HG03095 (cell line): Measurements from ENCODE around the gene SLC7A7.
"Not testable (repeated sequence)": the region's sequence is repeated elsewhere in the genome, so short reads cannot be mapped to it uniquely, and the experiment has no call there.

Experiments
- ATAC-seq: cut with Tn5 transposase; IDR thresholded peaks from one replicate; pipeline ENCODE4 v1.9.1; 2021; ENCODE audit warnings: moderate library complexity; ENCODE audit not compliant: unreplicated experiment

The SLC7A7 gene

GRCh38 chr14:22764382-22764781 lies 50.9 kb downstream of the SLC7A7 start:
- ATAC-seq, result no peak

- no peak for ATAC-seq
These were observed 53.5 kb downstream of the SLC7A7 start for GRCh38 chr14:22761734-22762133.

- not testable (repeated sequence) for ATAC-seq
These were observed 57.1 kb downstream of the SLC7A7 start for GRCh38 chr14:22757972-22758650.

- no peak for ATAC-seq
These were observed 61.6 kb downstream of the SLC7A7 start for GRCh38 chr14:22753586-22753985.

- ATAC-seq, result no peak
These were observed 62.8 kb downstream of the SLC7A7 start for GRCh38 chr14:22752422-22752821.

- ATAC-seq, result no peak
These were observed 66.6 kb downstream of the SLC7A7 start for GRCh38 chr14:22748631-22749068.

GRCh38 chr14:22748206-22748605 lies 67.0 kb downstream of the SLC7A7 start:
- ATAC-seq, result no peak

- no peak for ATAC-seq
These were observed 67.5 kb downstream of the SLC7A7 start for GRCh38 chr14:22747769-22748168.

GRCh38 chr14:22740020-22740419 lies 75.2 kb downstream of the SLC7A7 start:
- ATAC-seq, result no peak

- ATAC-seq, result no peak
These were observed 75.8 kb downstream of the SLC7A7 start for GRCh38 chr14:22739423-22739822.

GRCh38 chr14:22737052-22737451 lies 78.2 kb downstream of the SLC7A7 start:
- ATAC-seq, result peak; percentile 74

GRCh38 chr14:22736384-22736783 lies 78.9 kb downstream of the SLC7A7 start:
- not testable (repeated sequence) for ATAC-seq

GRCh38 chr14:22735096-22735495 lies 80.1 kb downstream of the SLC7A7 start:
- ATAC-seq, result no peak

GRCh38 chr14:22733829-22734228 lies 81.4 kb downstream of the SLC7A7 start:
- no peak for ATAC-seq

- not testable (repeated sequence) for ATAC-seq
These were observed 83.2 kb downstream of the SLC7A7 start for GRCh38 chr14:22732062-22732461.

GRCh38 chr14:22726012-22726411 lies 89.2 kb downstream of the SLC7A7 start:
- no peak for ATAC-seq

GRCh38 chr14:22725374-22725773 lies 89.9 kb downstream of the SLC7A7 start:
- ATAC-seq, result not testable (repeated sequence)

GRCh38 chr14:22724847-22725246 lies 90.4 kb downstream of the SLC7A7 start:
- ATAC-seq, result not testable (repeated sequence)

GRCh38 chr14:22723815-22724214 lies 91.4 kb downstream of the SLC7A7 start:
- ATAC-seq, result no peak
